GM13976 (cell line): ENCODE measurements around the gene OPRM1.

Experiments
- DNase-seq: peaks from one replicate; pipeline ENCODE4 v3.0.0; 2012; ENCODE audit warnings: low spot score
- in situ Hi-C: fragments of 300-500 bp; cut with MboI; formaldehyde crosslinking; loops from one replicate; pipeline ENCODE4 v1.12.0; 2022; ENCODE audit warnings: low sequenced_read_pairs, mixed read lengths, inconsistent platforms; ENCODE audit not compliant: unreplicated experiment
- TF ChIP-seq, protein P1 (sequence below): IDR thresholded peaks from 2 replicates; pipeline ENCODE4 v1.5.1; 2012; ENCODE audit warnings: borderline replicate concordance, mild to moderate bottlenecking; ENCODE audit not compliant: insufficient read depth; ENCODE audit errors: extremely low read depth, missing control alignments, control extremely low read depth

Gene OPRM1

DNA sequence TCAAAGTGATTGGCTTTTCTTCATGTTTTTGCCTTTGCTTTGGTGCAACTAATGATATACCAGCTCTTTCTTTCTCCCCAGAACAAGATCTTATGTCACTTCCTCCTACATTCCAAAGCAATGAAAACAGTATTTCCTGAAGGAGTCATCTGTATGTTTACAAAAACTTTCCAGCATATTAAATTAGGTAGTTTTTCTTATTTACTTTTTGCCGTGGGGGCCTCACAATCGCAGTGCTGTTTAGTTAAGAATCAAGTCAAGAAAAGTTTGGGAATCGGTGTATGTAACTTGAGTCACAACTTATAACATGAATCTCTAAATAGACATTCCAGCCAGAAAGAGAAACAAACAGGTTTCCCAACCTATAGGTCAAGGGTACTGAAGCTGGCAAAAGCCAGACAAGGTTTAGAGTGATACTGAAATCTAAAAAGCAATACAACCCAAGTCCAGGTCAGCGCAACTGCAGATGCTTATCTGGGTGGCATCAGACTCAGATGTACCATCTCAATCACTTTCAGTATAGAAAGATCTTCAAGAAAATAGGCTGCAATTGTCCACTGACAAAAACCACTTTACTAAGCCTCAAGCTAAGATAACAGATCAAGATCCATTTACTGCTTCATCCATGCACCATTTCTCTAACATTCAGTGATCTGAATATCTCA is 253.9 kb downstream of the OPRM1 start:
- DNase-seq: no peak
- TF ChIP-seq, protein P1, sequence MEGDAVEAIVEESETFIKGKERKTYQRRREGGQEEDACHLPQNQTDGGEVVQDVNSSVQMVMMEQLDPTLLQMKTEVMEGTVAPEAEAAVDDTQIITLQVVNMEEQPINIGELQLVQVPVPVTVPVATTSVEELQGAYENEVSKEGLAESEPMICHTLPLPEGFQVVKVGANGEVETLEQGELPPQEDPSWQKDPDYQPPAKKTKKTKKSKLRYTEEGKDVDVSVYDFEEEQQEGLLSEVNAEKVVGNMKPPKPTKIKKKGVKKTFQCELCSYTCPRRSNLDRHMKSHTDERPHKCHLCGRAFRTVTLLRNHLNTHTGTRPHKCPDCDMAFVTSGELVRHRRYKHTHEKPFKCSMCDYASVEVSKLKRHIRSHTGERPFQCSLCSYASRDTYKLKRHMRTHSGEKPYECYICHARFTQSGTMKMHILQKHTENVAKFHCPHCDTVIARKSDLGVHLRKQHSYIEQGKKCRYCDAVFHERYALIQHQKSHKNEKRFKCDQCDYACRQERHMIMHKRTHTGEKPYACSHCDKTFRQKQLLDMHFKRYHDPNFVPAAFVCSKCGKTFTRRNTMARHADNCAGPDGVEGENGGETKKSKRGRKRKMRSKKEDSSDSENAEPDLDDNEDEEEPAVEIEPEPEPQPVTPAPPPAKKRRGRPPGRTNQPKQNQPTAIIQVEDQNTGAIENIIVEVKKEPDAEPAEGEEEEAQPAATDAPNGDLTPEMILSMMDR: no peak
- in situ Hi-C loops: no loop called here

GRCh38 chr6:154295733-154296132 is 256.7 kb downstream of the OPRM1 start:
- TF ChIP-seq, protein P1: no peak
- in situ Hi-C loops: no loop called here
- no peak for DNase-seq
